ENCODE results near the gene PIEZO2. TPM values are rescaled to one million over a fixed set of nuclear protein-coding genes. Genes with fewer than 3 reads are reported as not detected.

The PIEZO2 gene
- total RNA-seq, 1 experiment from 2014 or later = 0.57 TPM

DNA sequence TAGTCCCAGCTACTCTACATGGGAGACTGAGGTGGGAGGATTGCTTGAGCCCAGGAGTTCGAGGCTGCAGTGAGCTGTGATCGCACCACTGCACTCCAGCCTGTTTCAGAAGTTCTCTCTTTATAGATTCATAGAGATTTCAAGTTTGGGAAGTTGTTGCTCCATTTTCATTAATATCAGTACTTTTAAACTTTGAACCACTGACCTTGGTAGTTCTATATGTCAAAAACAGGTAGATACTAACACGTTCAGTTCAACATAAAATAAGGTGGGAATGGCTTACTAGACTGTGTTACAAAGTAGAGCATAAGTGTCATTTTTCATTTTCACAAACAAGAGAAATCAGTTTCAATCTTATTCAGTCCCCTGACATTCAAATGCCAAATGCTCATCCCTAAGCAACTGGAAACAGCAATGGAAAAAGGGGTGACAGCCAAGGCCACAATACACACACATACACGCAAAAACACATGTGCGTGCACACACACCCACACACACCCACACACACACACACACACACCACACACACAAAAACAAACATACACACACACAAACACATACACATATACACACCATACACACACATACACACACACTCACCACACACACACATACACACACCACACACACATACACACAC, 71.7 kb downstream of the PIEZO2 start:
- in situ Hi-C loops (cut with HindIII; ENCODE audit: low pct_unique_long_range_greater_than_20kb, low sequenced_read_pairs) = no loop called here
- no peak for DNase-seq (ENCODE audit: low read depth, low spot score)
- ATAC-seq = no peak

DNA sequence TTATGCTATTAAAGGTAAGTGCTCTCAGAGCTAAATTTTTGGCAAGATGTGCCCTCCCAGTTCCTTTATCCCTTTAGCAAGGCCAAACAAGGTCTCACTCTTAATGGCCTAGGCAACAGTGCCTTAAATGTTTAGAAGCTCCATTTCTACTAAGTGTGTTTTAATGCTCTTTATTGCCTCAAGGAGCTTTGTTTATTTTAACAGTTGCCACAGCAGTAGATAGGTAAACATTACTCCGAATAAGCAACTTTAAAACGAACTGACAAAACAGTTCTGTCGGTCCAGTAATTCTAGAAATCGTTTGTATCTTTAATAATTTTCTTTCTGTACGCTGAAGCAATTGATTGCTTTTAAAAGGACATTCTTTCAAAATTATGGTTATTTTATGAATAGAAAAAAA, 74.5 kb downstream of the PIEZO2 start:
- Histone ChIP-seq H3K9me3 (ENCODE audit: control insufficient read depth, insufficient read depth, low read depth, low read length) (no peaks in the 10 kb centered on the region), H3K4me3 (ENCODE audit: low read depth in 2 of 2, low read length in 2 of 2) (no peak overlapping the region), H3K27me3 (ENCODE audit: control insufficient read depth, insufficient read depth, low read length) (no peaks in the 10 kb centered on the region), H3K4me1 (ENCODE audit: control insufficient read depth, insufficient read depth, low read length) (no peaks in the 10 kb centered on the region), H3K36me3 (ENCODE audit: control insufficient read depth, insufficient read depth, low read length) (no peaks in the 10 kb centered on the region), H3K27ac (ENCODE audit: low read length) (no peak overlapping the region)
- intact Hi-C loops (cut with micrococcal nuclease; ENCODE audit: unreplicated experiment) = no loop called here
- ChIA-PET POLR2A (no interaction called here), CTCF (no interaction called here)
- BruUV-seq (replicated peaks) = no TSS peak
- no peak for DNase-seq (ENCODE audit: low read depth, low spot score)
- no peak for ATAC-seq
- TF ChIP-seq SIN3A (IDR thresholded peaks at IDR 0.05; ENCODE audit: borderline replicate concordance, insufficient read depth, low read depth, low read length) = no peak
- TF ChIP-seq, protein P1, sequence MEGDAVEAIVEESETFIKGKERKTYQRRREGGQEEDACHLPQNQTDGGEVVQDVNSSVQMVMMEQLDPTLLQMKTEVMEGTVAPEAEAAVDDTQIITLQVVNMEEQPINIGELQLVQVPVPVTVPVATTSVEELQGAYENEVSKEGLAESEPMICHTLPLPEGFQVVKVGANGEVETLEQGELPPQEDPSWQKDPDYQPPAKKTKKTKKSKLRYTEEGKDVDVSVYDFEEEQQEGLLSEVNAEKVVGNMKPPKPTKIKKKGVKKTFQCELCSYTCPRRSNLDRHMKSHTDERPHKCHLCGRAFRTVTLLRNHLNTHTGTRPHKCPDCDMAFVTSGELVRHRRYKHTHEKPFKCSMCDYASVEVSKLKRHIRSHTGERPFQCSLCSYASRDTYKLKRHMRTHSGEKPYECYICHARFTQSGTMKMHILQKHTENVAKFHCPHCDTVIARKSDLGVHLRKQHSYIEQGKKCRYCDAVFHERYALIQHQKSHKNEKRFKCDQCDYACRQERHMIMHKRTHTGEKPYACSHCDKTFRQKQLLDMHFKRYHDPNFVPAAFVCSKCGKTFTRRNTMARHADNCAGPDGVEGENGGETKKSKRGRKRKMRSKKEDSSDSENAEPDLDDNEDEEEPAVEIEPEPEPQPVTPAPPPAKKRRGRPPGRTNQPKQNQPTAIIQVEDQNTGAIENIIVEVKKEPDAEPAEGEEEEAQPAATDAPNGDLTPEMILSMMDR (IDR thresholded peaks at IDR 0.05) = no peak
- TF ChIP-seq TCF7L2 (IDR thresholded peaks at IDR 0.05; ENCODE audit: low read depth, low read length) = no peak
- TF ChIP-seq POLR2AphosphoS5 (IDR thresholded peaks at IDR 0.05; ENCODE audit: low read depth, low read length) = no peak
- TF ChIP-seq, protein P2, sequence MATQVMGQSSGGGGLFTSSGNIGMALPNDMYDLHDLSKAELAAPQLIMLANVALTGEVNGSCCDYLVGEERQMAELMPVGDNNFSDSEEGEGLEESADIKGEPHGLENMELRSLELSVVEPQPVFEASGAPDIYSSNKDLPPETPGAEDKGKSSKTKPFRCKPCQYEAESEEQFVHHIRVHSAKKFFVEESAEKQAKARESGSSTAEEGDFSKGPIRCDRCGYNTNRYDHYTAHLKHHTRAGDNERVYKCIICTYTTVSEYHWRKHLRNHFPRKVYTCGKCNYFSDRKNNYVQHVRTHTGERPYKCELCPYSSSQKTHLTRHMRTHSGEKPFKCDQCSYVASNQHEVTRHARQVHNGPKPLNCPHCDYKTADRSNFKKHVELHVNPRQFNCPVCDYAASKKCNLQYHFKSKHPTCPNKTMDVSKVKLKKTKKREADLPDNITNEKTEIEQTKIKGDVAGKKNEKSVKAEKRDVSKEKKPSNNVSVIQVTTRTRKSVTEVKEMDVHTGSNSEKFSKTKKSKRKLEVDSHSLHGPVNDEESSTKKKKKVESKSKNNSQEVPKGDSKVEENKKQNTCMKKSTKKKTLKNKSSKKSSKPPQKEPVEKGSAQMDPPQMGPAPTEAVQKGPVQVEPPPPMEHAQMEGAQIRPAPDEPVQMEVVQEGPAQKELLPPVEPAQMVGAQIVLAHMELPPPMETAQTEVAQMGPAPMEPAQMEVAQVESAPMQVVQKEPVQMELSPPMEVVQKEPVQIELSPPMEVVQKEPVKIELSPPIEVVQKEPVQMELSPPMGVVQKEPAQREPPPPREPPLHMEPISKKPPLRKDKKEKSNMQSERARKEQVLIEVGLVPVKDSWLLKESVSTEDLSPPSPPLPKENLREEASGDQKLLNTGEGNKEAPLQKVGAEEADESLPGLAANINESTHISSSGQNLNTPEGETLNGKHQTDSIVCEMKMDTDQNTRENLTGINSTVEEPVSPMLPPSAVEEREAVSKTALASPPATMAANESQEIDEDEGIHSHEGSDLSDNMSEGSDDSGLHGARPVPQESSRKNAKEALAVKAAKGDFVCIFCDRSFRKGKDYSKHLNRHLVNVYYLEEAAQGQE (IDR thresholded peaks at IDR 0.05; ENCODE audit: insufficient read depth in 1 of 2, low read depth in 2 of 2, low read length in 1 of 2) = no peak
- in situ Hi-C loops (cut with HindIII; ENCODE audit: low pct_unique_long_range_greater_than_20kb, low sequenced_read_pairs) = no loop called here

More for the DNA sequence above, 71.7 kb downstream of the PIEZO2 start:
- intact Hi-C loops (cut with micrococcal nuclease; ENCODE audit: unreplicated experiment) = no loop called here
- H3K27me3 ChIP-seq (ENCODE audit: control insufficient read depth, insufficient read depth, low read length) = no peaks in the 10 kb centered on the region
- CTCF ChIA-PET = no interaction called here
- no peak overlapping the region for H3K27ac ChIP-seq (ENCODE audit: low read length)
- H3K9me3 ChIP-seq (ENCODE audit: control insufficient read depth, insufficient read depth, low read depth, low read length) = no peaks in the 10 kb centered on the region
- no peaks in the 10 kb centered on the region for H3K36me3 ChIP-seq (ENCODE audit: control insufficient read depth, insufficient read depth, low read length)
- TF ChIP-seq TCF7L2 (IDR thresholded peaks at IDR 0.05; ENCODE audit: low read depth, low read length) (no peak), SIN3A (IDR thresholded peaks at IDR 0.05; ENCODE audit: borderline replicate concordance, insufficient read depth, low read depth, low read length) (no peak), POLR2AphosphoS5 (IDR thresholded peaks at IDR 0.05; ENCODE audit: low read depth, low read length) (no peak)
- TF ChIP-seq, protein P1 (IDR thresholded peaks at IDR 0.05) = no peak
- TF ChIP-seq, protein P2 (IDR thresholded peaks at IDR 0.05; ENCODE audit: insufficient read depth in 1 of 2, low read depth in 2 of 2, low read length in 1 of 2) = no peak
- H3K4me1 ChIP-seq (ENCODE audit: control insufficient read depth, insufficient read depth, low read length) = no peaks in the 10 kb centered on the region
- no TSS peak for BruUV-seq (replicated peaks)
- POLR2A ChIA-PET = no interaction called here
- H3K4me3 ChIP-seq (ENCODE audit: low read depth in 2 of 2, low read length in 2 of 2) = no peak overlapping the region

Data from Panc1 (cell line).